SK-N-SH (cell line): ENCODE results near the gene GALNT14. TPM values are rescaled to one million over a fixed set of nuclear protein-coding genes. Genes with fewer than 3 reads are reported as not detected.

Experiments
- CTCF ChIA-PET: fragments of 300-600, 350-600 bp; formaldehyde crosslinking; extraction: SDS; loops from one replicate; lab custom pipeline; 2021; lab: Yijun Ruan, JAX
- POLR2A ChIA-PET: fragments of 350-600 bp; sonication (Branson Sonifier 250); formaldehyde crosslinking; extraction: SDS; loops from one replicate; lab custom pipeline; 2020; ENCODE audit warnings: antibody characterized with exemption, inconsistent platforms; lab: Yijun Ruan, JAX
- DNase-seq: peaks from one replicate; pipeline ENCODE4 v3.0.0; 2012
- H2AFZ ChIP-seq: fragments of 200-600 bp; sonication (generic); 2 replicates; pipeline ENCODE4 v1.8.1; 2016; ENCODE audit warnings: antibody characterized with exemption, mild to moderate bottlenecking, low read depth
- H3F3A ChIP-seq: fragments of 200-600 bp; sonication (generic); replicated peaks from 2 replicates; pipeline ENCODE3; 2016; ENCODE audit warnings: antibody characterized with exemption, mild to moderate bottlenecking; ENCODE audit not compliant: insufficient read depth
- H3K27ac ChIP-seq, 2 experiments: fragments of 200-500 bp in 1 of 2; fragments of 200-600 bp in 1 of 2; sonication (Bioruptor generic) in 1 of 2; sonication (generic), shearing (Covaris generic) in 1 of 2; 2 replicates each; pipeline versions ENCODE4 v1.5.1 to v1.6.1; 2014 to 2016; ENCODE audit warnings: low read depth in 2 of 2, inconsistent platforms in 1 of 2, low read length in 1 of 2, mild to moderate bottlenecking in 1 of 2, mixed read lengths in 1 of 2
- H3K27me3 ChIP-seq: fragments of 200-600 bp; sonication (generic), shearing (Covaris generic); 2 replicates; pipeline ENCODE4 v1.6.1; 2016; ENCODE audit warnings: mixed run types; ENCODE audit not compliant: insufficient read depth
- H3K36me3 ChIP-seq, 2 experiments: fragments of 200-500 bp in 1 of 2; fragments of 200-600 bp in 1 of 2; sonication (Bioruptor generic) in 1 of 2; sonication (generic) in 1 of 2; replicated peaks in 1 of 2; 2 replicates each; pipeline versions ENCODE3 to v1.5.1; 2014 to 2016; ENCODE audit warnings: low read length in 1 of 2, mild to moderate bottlenecking in 1 of 2; ENCODE audit not compliant: insufficient read depth in 2 of 2, control insufficient read depth in 1 of 2
- H3K4me1 ChIP-seq, 2 experiments: fragments of 200-500 bp in 1 of 2; fragments of 200-600 bp in 1 of 2; sonication (Bioruptor generic) in 1 of 2; sonication (generic), shearing (Covaris generic) in 1 of 2; 2 replicates each; pipeline versions ENCODE4 v1.5.1 to v1.6.1; 2014 to 2016; ENCODE audit warnings: low read depth in 1 of 2, low read length in 1 of 2, mixed run types in 1 of 2; ENCODE audit not compliant: insufficient read depth in 2 of 2, control insufficient read depth in 1 of 2
- H3K4me2 ChIP-seq: fragments of 200-600 bp; sonication (generic), shearing (Covaris generic); 2 replicates; pipeline ENCODE4 v1.6.1; 2017; ENCODE audit warnings: mixed run types
- H3K4me3 ChIP-seq, 2 experiments: fragments of 200-500 bp in 1 of 2; fragments of 200-600 bp in 1 of 2; sonication (Bioruptor generic) in 1 of 2; sonication (generic), shearing (Covaris generic) in 1 of 2; 2 replicates each; pipeline versions ENCODE4 v1.5.1 to v1.8.1; 2014 to 2016; ENCODE audit warnings: low read depth in 2 of 2, inconsistent platforms in 1 of 2, low read length in 1 of 2, mild to moderate bottlenecking in 1 of 2, mixed read lengths in 1 of 2, moderate library complexity in 1 of 2
- H3K79me2 ChIP-seq: fragments of 200-600 bp; sonication (generic); 2 replicates; pipeline ENCODE4 v1.8.1; 2017; ENCODE audit warnings: mild to moderate bottlenecking; ENCODE audit not compliant: insufficient read depth
- H3K9ac ChIP-seq: fragments of 200-600 bp; sonication (generic); 2 replicates; pipeline ENCODE4 v1.6.1; 2017; ENCODE audit warnings: mixed run types
- H3K9me2 ChIP-seq: fragments of 200-600 bp; sonication (generic); 2 replicates; pipeline ENCODE4 v1.6.1; 2017; ENCODE audit warnings: mixed run types
- H3K9me3 ChIP-seq: fragments of 200-600 bp; sonication (generic); 2 replicates; pipeline ENCODE4 v1.6.1; 2017; ENCODE audit warnings: mixed run types, mild to moderate bottlenecking, moderate library complexity
- H4K20me1 ChIP-seq: fragments of 200-600 bp; sonication (generic); 2 replicates; pipeline ENCODE4 v1.6.1; 2017; ENCODE audit warnings: mild to moderate bottlenecking, mixed run types; ENCODE audit not compliant: insufficient read depth
- CHD2 ChIP-seq: fragments of 150-350 bp; IDR thresholded peaks from 2 replicates; pipeline ENCODE4 v1.6.1; 2018; ENCODE audit warnings: low read length; ENCODE audit not compliant: partially characterized antibody
- CTCF ChIP-seq: fragments of 200-600 bp; sonication (generic); IDR thresholded peaks from 2 replicates; pipeline ENCODE4 v1.6.1; 2017; ENCODE audit warnings: antibody characterized with exemption, mild to moderate bottlenecking, moderate library complexity
- EP300 ChIP-seq, 2 experiments: IDR thresholded peaks; 2 replicates each; pipeline versions ENCODE4 v1.4.0 to v1.6.1; 2012; ENCODE audit warnings: borderline replicate concordance in 1 of 2, low read depth in 1 of 2, low read length in 1 of 2
- FOSL2 ChIP-seq: IDR thresholded peaks from 2 replicates; pipeline ENCODE4 v1.4.0; 2012; ENCODE audit warnings: low read depth, mild to moderate bottlenecking, moderate library complexity, borderline replicate concordance
- FOXJ3 ChIP-seq: sonication (generic); formaldehyde crosslinking; IDR thresholded peaks from 2 replicates; pipeline ENCODE4 v1.5.1; 2020; ENCODE audit warnings: mild to moderate bottlenecking, missing genetic modification reagents
- FOXM1 ChIP-seq: IDR thresholded peaks from 2 replicates; pipeline ENCODE4 v1.4.0; 2012; ENCODE audit warnings: low read depth, mild to moderate bottlenecking
- JUND ChIP-seq: IDR thresholded peaks from 2 replicates; pipeline ENCODE4 v1.4.0; 2012
- MEF2A ChIP-seq: IDR thresholded peaks from 2 replicates; pipeline ENCODE4 v1.4.0; 2012; ENCODE audit warnings: low read depth, borderline replicate concordance
- NFIC ChIP-seq: IDR thresholded peaks from 2 replicates; pipeline ENCODE4 v1.4.0; 2012; ENCODE audit warnings: borderline replicate concordance
- NRF1 ChIP-seq: IDR thresholded peaks from 2 replicates; pipeline ENCODE4 v1.6.1; 2012; ENCODE audit warnings: low read depth, mild to moderate bottlenecking, low read length
- RCOR1 ChIP-seq: fragments of 150-350 bp; IDR thresholded peaks from 2 replicates; pipeline ENCODE4 v1.6.1; 2017; ENCODE audit warnings: antibody characterized with exemption, low read length
- RFX5 ChIP-seq: IDR thresholded peaks from 2 replicates; pipeline ENCODE4 v1.6.1; 2012; ENCODE audit warnings: mild to moderate bottlenecking, improper control_type of control experiment, low read length
- SMC3 ChIP-seq: IDR thresholded peaks from 2 replicates; pipeline ENCODE4 v1.6.1; 2012; ENCODE audit warnings: low read depth, low read length, improper control_type of control experiment
- TEAD4 ChIP-seq: IDR thresholded peaks from 2 replicates; pipeline ENCODE4 v1.4.0; 2012; ENCODE audit warnings: mild to moderate bottlenecking, borderline replicate concordance; ENCODE audit not compliant: insufficient read depth
- WGBS: methylation state at CpG from one replicate; pipeline ENCODE4 v1.1.6; 2017; ENCODE audit warnings: low lambda C conversion rate; 5-methylcytosine and 5-hydroxymethylcytosine counted together
- polyA plus RNA-seq, 3 experiments: library from polyadenylated mRNA; depleted of rRNA; stranded (reverse); fragments of >200 nt; gene quantifications; 2 replicates each; pipeline ENCODE4 v1.2.3, GENCODE V29; 2012
- TF ChIP-seq, protein P1 (sequence below): IDR thresholded peaks from 2 replicates; pipeline ENCODE4 v1.4.0; 2012; ENCODE audit warnings: low read depth, borderline replicate concordance
- TF ChIP-seq, protein P2 (sequence below): IDR thresholded peaks from 2 replicates; pipeline ENCODE4 v1.6.1; 2012; ENCODE audit warnings: mild to moderate bottlenecking, low read depth, low read length, moderate library complexity
- TF ChIP-seq, protein P3 (sequence below): IDR thresholded peaks from 2 replicates; pipeline ENCODE4 v1.4.0; 2012; ENCODE audit warnings: low read depth, borderline replicate concordance

GALNT14 gene
- polyA plus RNA-seq, 1 of the 3 experiments (the other 2 are of a cell fraction) = 1.6 TPM

DNA sequence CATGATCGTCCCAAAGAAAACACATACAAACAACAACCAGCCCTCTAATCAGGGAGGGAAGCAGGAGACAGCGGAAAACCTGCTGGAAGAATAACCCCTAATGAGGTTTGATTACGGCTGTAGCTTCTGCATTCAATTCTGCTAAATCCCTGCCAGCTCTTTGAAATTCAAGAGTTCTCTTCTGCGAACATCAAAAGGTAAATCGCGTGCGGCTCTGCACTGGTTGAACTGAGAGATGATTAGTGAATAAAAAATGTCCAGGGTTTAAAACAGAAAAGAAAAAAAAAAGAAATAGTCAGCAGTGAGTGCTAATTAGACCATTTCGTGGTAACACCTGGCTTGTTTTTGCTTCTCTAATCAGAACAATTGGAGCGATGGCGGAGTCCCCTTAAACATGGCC lies 178.0 kb downstream of the GALNT14 start:
- DNase-seq = no peak
- POLR2A ChIA-PET = no interaction called here

GRCh38 chr2:30959653-30960052 lies 178.6 kb downstream of the GALNT14 start:
- Histone ChIP-seq H3K27ac (no peak overlapping the region), H2AFZ (no peak overlapping the region), H3K36me3 (no peaks in the 10 kb centered on the region), H3F3A (no peaks in the 10 kb centered on the region), H3K4me1 (peaks cover 0 to 32% of the 10 kb centered on the region in 2 experiments; a peak in 1 of 4 replicates), H3K79me2 (no peaks in the 10 kb centered on the region), H3K4me2 (no peak overlapping the region), H3K9me2 (no peaks in the 10 kb centered on the region), H4K20me1 (no peaks in the 10 kb centered on the region), H3K9ac (no peak overlapping the region), H3K27me3 (no peaks in the 10 kb centered on the region), H3K9me3 (no peaks in the 10 kb centered on the region), H3K4me3 (no peak overlapping the region)
- DNase-seq = no peak
- TF ChIP-seq TEAD4 (no peak), CHD2 (no peak), FOXJ3 (no peak), EP300 (IDR thresholded peaks at IDR 0.05; ENCODE audit: borderline replicate concordance in 1 of 2, low read depth in 1 of 2, low read length in 1 of 2) (no peak), JUND (no peak), SMC3 (no peak), NRF1 (no peak)
- TF ChIP-seq, protein P1, sequence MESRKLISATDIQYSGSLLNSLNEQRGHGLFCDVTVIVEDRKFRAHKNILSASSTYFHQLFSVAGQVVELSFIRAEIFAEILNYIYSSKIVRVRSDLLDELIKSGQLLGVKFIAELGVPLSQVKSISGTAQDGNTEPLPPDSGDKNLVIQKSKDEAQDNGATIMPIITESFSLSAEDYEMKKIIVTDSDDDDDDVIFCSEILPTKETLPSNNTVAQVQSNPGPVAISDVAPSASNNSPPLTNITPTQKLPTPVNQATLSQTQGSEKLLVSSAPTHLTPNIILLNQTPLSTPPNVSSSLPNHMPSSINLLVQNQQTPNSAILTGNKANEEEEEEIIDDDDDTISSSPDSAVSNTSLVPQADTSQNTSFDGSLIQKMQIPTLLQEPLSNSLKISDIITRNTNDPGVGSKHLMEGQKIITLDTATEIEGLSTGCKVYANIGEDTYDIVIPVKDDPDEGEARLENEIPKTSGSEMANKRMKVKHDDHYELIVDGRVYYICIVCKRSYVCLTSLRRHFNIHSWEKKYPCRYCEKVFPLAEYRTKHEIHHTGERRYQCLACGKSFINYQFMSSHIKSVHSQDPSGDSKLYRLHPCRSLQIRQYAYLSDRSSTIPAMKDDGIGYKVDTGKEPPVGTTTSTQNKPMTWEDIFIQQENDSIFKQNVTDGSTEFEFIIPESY = no peak
- TF ChIP-seq, protein P2, sequence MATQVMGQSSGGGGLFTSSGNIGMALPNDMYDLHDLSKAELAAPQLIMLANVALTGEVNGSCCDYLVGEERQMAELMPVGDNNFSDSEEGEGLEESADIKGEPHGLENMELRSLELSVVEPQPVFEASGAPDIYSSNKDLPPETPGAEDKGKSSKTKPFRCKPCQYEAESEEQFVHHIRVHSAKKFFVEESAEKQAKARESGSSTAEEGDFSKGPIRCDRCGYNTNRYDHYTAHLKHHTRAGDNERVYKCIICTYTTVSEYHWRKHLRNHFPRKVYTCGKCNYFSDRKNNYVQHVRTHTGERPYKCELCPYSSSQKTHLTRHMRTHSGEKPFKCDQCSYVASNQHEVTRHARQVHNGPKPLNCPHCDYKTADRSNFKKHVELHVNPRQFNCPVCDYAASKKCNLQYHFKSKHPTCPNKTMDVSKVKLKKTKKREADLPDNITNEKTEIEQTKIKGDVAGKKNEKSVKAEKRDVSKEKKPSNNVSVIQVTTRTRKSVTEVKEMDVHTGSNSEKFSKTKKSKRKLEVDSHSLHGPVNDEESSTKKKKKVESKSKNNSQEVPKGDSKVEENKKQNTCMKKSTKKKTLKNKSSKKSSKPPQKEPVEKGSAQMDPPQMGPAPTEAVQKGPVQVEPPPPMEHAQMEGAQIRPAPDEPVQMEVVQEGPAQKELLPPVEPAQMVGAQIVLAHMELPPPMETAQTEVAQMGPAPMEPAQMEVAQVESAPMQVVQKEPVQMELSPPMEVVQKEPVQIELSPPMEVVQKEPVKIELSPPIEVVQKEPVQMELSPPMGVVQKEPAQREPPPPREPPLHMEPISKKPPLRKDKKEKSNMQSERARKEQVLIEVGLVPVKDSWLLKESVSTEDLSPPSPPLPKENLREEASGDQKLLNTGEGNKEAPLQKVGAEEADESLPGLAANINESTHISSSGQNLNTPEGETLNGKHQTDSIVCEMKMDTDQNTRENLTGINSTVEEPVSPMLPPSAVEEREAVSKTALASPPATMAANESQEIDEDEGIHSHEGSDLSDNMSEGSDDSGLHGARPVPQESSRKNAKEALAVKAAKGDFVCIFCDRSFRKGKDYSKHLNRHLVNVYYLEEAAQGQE = no peak
- ChIA-PET POLR2A (no interaction called here), CTCF (interaction anchor here (1.1 to 3.3 kb wide), 3 partner anchors 10 to 24 kb away, joined by 3 to 15 read pairs (median 3); no protein-coding TSS in a partner anchor)
- 41% methylated on average over 3 of the region's 3 CpGs for WGBS

More for the DNA sequence above, 178.0 kb downstream of the GALNT14 start:
- Histone ChIP-seq H3F3A (no peaks in the 10 kb centered on the region), H3K9me2 (no peaks in the 10 kb centered on the region), H3K4me1 (peaks cover 0 to 33% of the 10 kb centered on the region in 2 experiments; a peak in 1 of 4 replicates), H3K9ac (no peak overlapping the region), H3K27ac (no peak overlapping the region), H3K36me3 (no peaks in the 10 kb centered on the region), H4K20me1 (no peaks in the 10 kb centered on the region), H2AFZ (no peak overlapping the region), H3K27me3 (no peaks in the 10 kb centered on the region), H3K79me2 (no peaks in the 10 kb centered on the region), H3K4me2 (no peak overlapping the region), H3K4me3 (no peak overlapping the region), H3K9me3 (no peaks in the 10 kb centered on the region)
- 64% methylated on average over 10 of the region's 10 CpGs for WGBS
- CTCF ChIA-PET = interaction anchor here (0.9 to 3.3 kb wide), 5 partner anchors 9 to 97 kb away, joined by 3 to 15 read pairs (median 3); no protein-coding TSS in a partner anchor
- no peak for TF ChIP-seq RCOR1
- no peak for TF ChIP-seq FOXJ3
- no peak for TF ChIP-seq CHD2
- TF ChIP-seq MEF2A = no peak
- no peak for TF ChIP-seq NFIC
- no peak for TF ChIP-seq FOXM1
- TF ChIP-seq, protein P3, sequence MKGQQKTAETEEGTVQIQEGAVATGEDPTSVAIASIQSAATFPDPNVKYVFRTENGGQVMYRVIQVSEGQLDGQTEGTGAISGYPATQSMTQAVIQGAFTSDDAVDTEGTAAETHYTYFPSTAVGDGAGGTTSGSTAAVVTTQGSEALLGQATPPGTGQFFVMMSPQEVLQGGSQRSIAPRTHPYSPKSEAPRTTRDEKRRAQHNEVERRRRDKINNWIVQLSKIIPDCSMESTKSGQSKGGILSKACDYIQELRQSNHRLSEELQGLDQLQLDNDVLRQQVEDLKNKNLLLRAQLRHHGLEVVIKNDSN = no peak
- TF ChIP-seq EP300 (IDR thresholded peaks at IDR 0.05; ENCODE audit: borderline replicate concordance in 1 of 2, low read depth in 1 of 2, low read length in 1 of 2) = no peak
- TF ChIP-seq CTCF = no peak
- TF ChIP-seq RFX5 = no peak
- TF ChIP-seq FOSL2 = no peak
- no peak for TF ChIP-seq JUND
